Stimulated activated effector memory CD8-positive, alpha-beta T cell treated with anti-CD3 and anti-CD28 coated beads, Interleukin-12 subunit alpha, Interleukin-12 subunit beta, amount 100 ng/mL, for 72 hours (primary cell): ENCODE results near the gene OBSCN.

Source experiments
- ATAC-seq: fragments of 150-1000 bp; cut with Tn5 transposase; 2 replicates; pipeline ENCODE4 v1.10.0; 2021
- DNase-seq, 2 donors: peaks; one replicate each; pipeline ENCODE4 v3.0.0; 2021 to 2022; ENCODE audit warnings: low spot score in 2 of 2
- H3K27ac Mint-ChIP-seq: one replicate; pipeline ENCODE4 v1.8.0; 2022; ENCODE audit warnings: mild to moderate bottlenecking, mixed read lengths
- H3K36me3 Mint-ChIP-seq: one replicate; pipeline ENCODE4 v1.8.0; 2022; ENCODE audit warnings: mild to moderate bottlenecking, mixed read lengths
- H3K4me1 Mint-ChIP-seq: one replicate; pipeline ENCODE4 v1.8.0; 2022; ENCODE audit warnings: mixed read lengths
- H3K4me3 Mint-ChIP-seq: one replicate; pipeline ENCODE4 v1.8.0; 2022; ENCODE audit warnings: mild to moderate bottlenecking, mixed read lengths
- H3K9me3 Mint-ChIP-seq: one replicate; pipeline ENCODE4 v1.8.0; 2022; ENCODE audit warnings: mixed read lengths

OBSCN gene

GRCh38 chr1:228366062-228366865 is 158.4 kb downstream of the OBSCN start:
- H3K36me3 Mint-ChIP-seq, result no peaks in the 10 kb centered on the region
- no peak for DNase-seq
- H3K4me3 Mint-ChIP-seq, result no peak overlapping the region
- no peaks in the 10 kb centered on the region for H3K4me1 Mint-ChIP-seq
- no peak for ATAC-seq
- no peaks in the 10 kb centered on the region for H3K9me3 Mint-ChIP-seq
- no peak overlapping the region for H3K27ac Mint-ChIP-seq

- DNase-seq, result no peak
- Mint-ChIP-seq H3K9me3 (no peaks in the 10 kb centered on the region), H3K4me1 (no peaks in the 10 kb centered on the region), H3K36me3 (no peaks in the 10 kb centered on the region), H3K4me3 (no peak overlapping the region), H3K27ac (no peak overlapping the region)
- ATAC-seq, result no peak
Observed at GRCh38 chr1:228366866-228367741, 159.3 kb downstream of the OBSCN start.

- ATAC-seq (peak; percentile 35), DNase-seq (no peak)
- H3K9me3 Mint-ChIP-seq, result no peaks in the 10 kb centered on the region
- peak overlapping the region; percentile 65 for H3K27ac Mint-ChIP-seq
- no peaks in the 10 kb centered on the region for H3K4me1 Mint-ChIP-seq
- H3K36me3 Mint-ChIP-seq, result no peaks in the 10 kb centered on the region
- H3K4me3 Mint-ChIP-seq, result no peak overlapping the region
Observed at GRCh38 chr1:228367798-228368791, 160.3 kb downstream of the OBSCN start.

- DNase-seq (no peak), ATAC-seq (no peak)
- Mint-ChIP-seq H3K4me1 (no peaks in the 10 kb centered on the region), H3K36me3 (no peaks in the 10 kb centered on the region), H3K9me3 (no peaks in the 10 kb centered on the region), H3K4me3 (no peak overlapping the region), H3K27ac (peak overlapping the region; percentile 65)
Observed at GRCh38 chr1:228368801-228369607, 161.2 kb downstream of the OBSCN start.

- Mint-ChIP-seq H3K4me1 (no peaks in the 10 kb centered on the region), H3K9me3 (no peaks in the 10 kb centered on the region), H3K27ac (no peak overlapping the region), H3K4me3 (no peak overlapping the region), H3K36me3 (no peaks in the 10 kb centered on the region)
- DNase-seq, result no peak
- no peak for ATAC-seq
Observed at GRCh38 chr1:228369608-228370438, 162.0 kb downstream of the OBSCN start.

GRCh38 chr1:228370439-228370940 is 162.6 kb downstream of the OBSCN start:
- no peak for ATAC-seq
- no peak overlapping the region for H3K27ac Mint-ChIP-seq
- no peak overlapping the region for H3K4me3 Mint-ChIP-seq
- DNase-seq, result no peak
- H3K4me1 Mint-ChIP-seq, result no peaks in the 10 kb centered on the region
- no peaks in the 10 kb centered on the region for H3K36me3 Mint-ChIP-seq
- H3K9me3 Mint-ChIP-seq, result no peaks in the 10 kb centered on the region

- Mint-ChIP-seq H3K4me1 (peaks cover 2% of the 10 kb centered on the region), H3K4me3 (no peak overlapping the region), H3K36me3 (no peaks in the 10 kb centered on the region), H3K27ac (no peak overlapping the region), H3K9me3 (no peaks in the 10 kb centered on the region)
- ATAC-seq (no peak), DNase-seq (no peak)
Observed at GRCh38 chr1:228370941-228371740, 163.3 kb downstream of the OBSCN start.

- no peak for DNase-seq
- ATAC-seq, result no peak
Observed at GRCh38 chr1:228371741-228372182, 163.9 kb downstream of the OBSCN start.

GRCh38 chr1:228372183-228373003 is 164.5 kb downstream of the OBSCN start:
- Mint-ChIP-seq H3K27ac (no peak overlapping the region), H3K4me3 (no peak overlapping the region), H3K4me1 (peaks cover 4% of the 10 kb centered on the region), H3K36me3 (no peaks in the 10 kb centered on the region), H3K9me3 (no peaks in the 10 kb centered on the region)
- DNase-seq, result no peak
- ATAC-seq, result no peak

More at GRCh38 chr1:228371741-228372182, 163.9 kb downstream of the OBSCN start:
- Mint-ChIP-seq H3K27ac (no peak overlapping the region), H3K4me1 (peaks cover 4% of the 10 kb centered on the region), H3K9me3 (no peaks in the 10 kb centered on the region), H3K4me3 (no peak overlapping the region), H3K36me3 (no peaks in the 10 kb centered on the region)

- Mint-ChIP-seq H3K4me1 (peaks cover 4% of the 10 kb centered on the region), H3K4me3 (no peak overlapping the region), H3K9me3 (no peaks in the 10 kb centered on the region), H3K27ac (peak overlapping the region; percentile 17), H3K36me3 (no peaks in the 10 kb centered on the region)
- no peak for ATAC-seq
- no peak for DNase-seq
Observed at GRCh38 chr1:228373004-228373680, 165.3 kb downstream of the OBSCN start.

- Mint-ChIP-seq H3K27ac (peak overlapping the region; percentile 17), H3K36me3 (no peaks in the 10 kb centered on the region), H3K4me1 (peaks cover 7% of the 10 kb centered on the region), H3K4me3 (no peak overlapping the region), H3K9me3 (no peaks in the 10 kb centered on the region)
- no peak for DNase-seq
- no peak for ATAC-seq
Observed at GRCh38 chr1:228373681-228374571, 166.1 kb downstream of the OBSCN start.
